ENCODE measurements around the gene MPV17L2.

- no peak for TF ChIP-seq CTCF (conservative IDR thresholded peaks at IDR 0.05; ENCODE audit: low read depth, low read length)
- no peak for TF ChIP-seq ELK1 (IDR thresholded peaks at IDR 0.05; ENCODE audit: borderline replicate concordance, low read depth, low read length)
- no peak for TF ChIP-seq RCOR1 (IDR thresholded peaks at IDR 0.05; ENCODE audit: insufficient replicate concordance, low read length)
- TF ChIP-seq CEBPB (IDR thresholded peaks at IDR 0.05; ENCODE audit: low read depth, low read length), result no peak
- no peak for TF ChIP-seq USF2 (IDR thresholded peaks at IDR 0.05; ENCODE audit: low read depth, low read length)
- no peak for TF ChIP-seq POLR2A (IDR thresholded peaks at IDR 0.05; ENCODE audit: low read depth, low read length)
- no peak for TF ChIP-seq BHLHE40 (IDR thresholded peaks at IDR 0.05; ENCODE audit: low read depth, low read length)
- TF ChIP-seq RAD21 (IDR thresholded peaks at IDR 0.05; ENCODE audit: low read length), result no peak
- TF ChIP-seq NFE2L2 (IDR thresholded peaks at IDR 0.05; ENCODE audit: low read depth, low read length), result no peak
- no peak for TF ChIP-seq FOS (IDR thresholded peaks at IDR 0.05; ENCODE audit: low read depth, low read length)
- no peak for TF ChIP-seq MAFK (IDR thresholded peaks at IDR 0.05; ENCODE audit: low read depth, low read length)
Observed at GRCh38 chr19:18172331-18173053, 20.5 kb upstream of the MPV17L2 start.

All from IMR-90 (cell line).